K562 (cell line): ENCODE measurements around the gene INPP5D. TPM values are rescaled to one million over a fixed set of nuclear protein-coding genes. Genes with fewer than 3 reads are reported as not detected.
A peak's percentile ranks its signal among the peaks of the same experiment; 100 is the strongest.

ENCODE experiments used
- CBFA2T2 ChIP-seq: fragments of 450-650 bp; conservative IDR thresholded peaks from 2 replicates; pipeline ENCODE4 v1.6.1; 2017; ENCODE audit warnings: mild to moderate bottlenecking
- CTBP1 ChIP-seq: fragments of 450-650 bp; IDR thresholded peaks from 2 replicates; pipeline ENCODE4 v1.6.1; 2016; ENCODE audit warnings: borderline replicate concordance
- ESRRA ChIP-seq: fragments of 450-650 bp; IDR thresholded peaks from 2 replicates; pipeline ENCODE4 v1.6.1; 2014; ENCODE audit warnings: low read depth, mild to moderate bottlenecking, moderate library complexity, borderline replicate concordance
- FOSL1 ChIP-seq: fragments of 200-800 bp; sonication (Bioruptor generic); conservative IDR thresholded peaks from 2 replicates; pipeline ENCODE4 v1.6.1; 2016; ENCODE audit warnings: missing genetic modification characterization, missing compliant biosample characterization
- GATAD2A ChIP-seq: fragments of 450-650 bp; IDR thresholded peaks from 2 replicates; pipeline ENCODE4 v1.6.1; 2017
- HDAC2 ChIP-seq: fragments of 450-650 bp; IDR thresholded peaks from 2 replicates; pipeline ENCODE4 v1.6.1; 2016; ENCODE audit warnings: mild to moderate bottlenecking
- MECOM ChIP-seq: fragments of 250-450 bp; sonication (Bioruptor Pico); IDR thresholded peaks from 2 replicates; pipeline ENCODE4 v1.8.0; 2022; ENCODE audit warnings: inconsistent platforms
- MTA3 ChIP-seq: fragments of 450-650 bp; formaldehyde crosslinking; IDR thresholded peaks from 2 replicates; pipeline ENCODE4 v1.6.1; 2017; ENCODE audit warnings: mild to moderate bottlenecking, borderline replicate concordance
- NFIX ChIP-seq: fragments of 250-450 bp; sonication (Bioruptor Pico); IDR thresholded peaks from 2 replicates; pipeline ENCODE4 v1.4.0; 2020; ENCODE audit warnings: low read depth, mild to moderate bottlenecking, moderate library complexity
- PRPF4 ChIP-seq: fragments of 200-400 bp; formaldehyde crosslinking; IDR thresholded peaks from one replicate; pipeline ENCODE4 v1.6.1; 2017; ENCODE audit warnings: low read length, low read depth, mild to moderate bottlenecking; ENCODE audit not compliant: insufficient read depth, poor library complexity, severe bottlenecking
- THRAP3 ChIP-seq: fragments of 450-650 bp; IDR thresholded peaks from 2 replicates; pipeline ENCODE4 v1.6.1; 2016; ENCODE audit warnings: mild to moderate bottlenecking, inconsistent platforms, borderline replicate concordance
- ZNF311 ChIP-seq: fragments of 250-450 bp; sonication (Bioruptor Pico); IDR thresholded peaks from 2 replicates; pipeline ENCODE4 v1.4.0; 2020; ENCODE audit warnings: mild to moderate bottlenecking, moderate library complexity
- polyA plus RNA-seq, 8 experiments: library from polyadenylated mRNA; depleted of rRNA in 4 of 8; stranded (reverse) in 5 of 8; unstranded in 3 of 8; fragments of >200 nt; fragmentation: Nextera tagmentation in 2 of 8; fragmentation: Illumina TruSeq in 1 of 8; extraction: Ambion mirVana in 2 of 8; extraction: Trizol in 1 of 8; gene quantifications; 2 replicates each; pipeline versions ENCODE4 v1.2.1 to v1.2.3, GENCODE V29; 2011 to 2014; ENCODE audit warnings: inconsistent platforms in 1 of 8, missing spikeins in 1 of 8
- total RNA-seq, 7 experiments: library from RNA; depleted of rRNA in 6 of 7; stranded (reverse); fragments of >200 nt in 6 of 7; fragmentation: Illumina TruSeq in 2 of 7; extraction: Trizol in 2 of 7; gene quantifications; 2 replicates each; pipeline versions ENCODE4 v1.2.1 to v1.2.3, GENCODE V29; 2011 to 2021; ENCODE audit warnings: low replicate concordance in 1 of 7
- TF ChIP-seq, protein P1 (sequence below): fragments of 200-800 bp; sonication (Bioruptor generic); IDR thresholded peaks from 2 replicates; pipeline ENCODE4 v1.6.1; 2017; ENCODE audit warnings: missing genetic modification characterization, missing compliant biosample characterization
- TF ChIP-seq, protein P2 (sequence below): fragments of 250-450 bp; sonication (Bioruptor Pico); IDR thresholded peaks from 2 replicates; pipeline ENCODE4 v1.4.0; 2020; ENCODE audit warnings: mild to moderate bottlenecking, moderate library complexity, borderline replicate concordance
- TF ChIP-seq, protein P3 (sequence below): fragments of 250-450 bp; sonication (Bioruptor Pico); IDR thresholded peaks from 2 replicates; pipeline ENCODE4 v1.4.0; 2020
- TF ChIP-seq, protein P4 (sequence below): fragments of 250-450 bp; sonication (Bioruptor Pico); IDR thresholded peaks from 2 replicates; pipeline ENCODE4 v1.4.0; 2020; ENCODE audit warnings: borderline replicate concordance

The INPP5D gene
- total and polyA plus RNA-seq, 9 of the 15 experiments (the other 6 are each of a cell fraction or from before 2014, with no cell fraction given) = 0.55 to 6.2 (median 2.2) TPM

DNA sequence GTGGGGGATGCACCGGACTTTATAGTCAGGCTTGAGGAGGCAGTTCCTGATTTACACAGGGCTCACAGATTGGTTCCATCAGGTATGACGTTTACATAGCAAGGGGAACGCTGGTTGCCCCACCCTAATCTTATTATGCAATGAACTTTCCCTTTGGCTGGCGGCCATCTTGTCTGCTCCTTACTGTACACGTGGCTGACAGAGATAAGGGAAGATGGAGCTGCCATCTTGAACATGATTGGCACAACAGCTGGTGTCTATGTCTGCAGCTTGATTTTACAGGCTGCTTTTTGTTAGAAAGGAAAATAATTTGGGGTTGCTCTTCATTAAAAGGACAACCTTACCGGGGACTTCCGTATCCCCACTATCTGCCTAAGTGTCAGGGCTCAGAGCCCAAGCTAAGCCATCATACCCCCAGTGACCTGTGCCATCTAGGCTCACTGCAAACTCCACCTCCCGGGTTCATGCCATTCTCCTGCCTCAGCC, 157.8 kb downstream of the INPP5D start (continued):
- TF ChIP-seq CTBP1 (0 out of 2 replicates have a peak, but pooled peaks have one; percentile 17), ZNF311 (0 out of 2 replicates have a peak, but pooled peaks have one; percentile 58), MTA3 (no peak), GATAD2A (0 out of 2 replicates have a peak, but pooled peaks have one; percentile 17), FOSL1 (tag) (peak; percentile 21; the same call in 1 of the 2 replicates), THRAP3 (no peak), NFIX (no peak), ESRRA (no peak), CBFA2T2 (peak; percentile 76), MECOM (CRISPR knock-in tag) (peak; percentile 79), PRPF4 (no peak), HDAC2 (no peak)
- TF ChIP-seq, protein P1, sequence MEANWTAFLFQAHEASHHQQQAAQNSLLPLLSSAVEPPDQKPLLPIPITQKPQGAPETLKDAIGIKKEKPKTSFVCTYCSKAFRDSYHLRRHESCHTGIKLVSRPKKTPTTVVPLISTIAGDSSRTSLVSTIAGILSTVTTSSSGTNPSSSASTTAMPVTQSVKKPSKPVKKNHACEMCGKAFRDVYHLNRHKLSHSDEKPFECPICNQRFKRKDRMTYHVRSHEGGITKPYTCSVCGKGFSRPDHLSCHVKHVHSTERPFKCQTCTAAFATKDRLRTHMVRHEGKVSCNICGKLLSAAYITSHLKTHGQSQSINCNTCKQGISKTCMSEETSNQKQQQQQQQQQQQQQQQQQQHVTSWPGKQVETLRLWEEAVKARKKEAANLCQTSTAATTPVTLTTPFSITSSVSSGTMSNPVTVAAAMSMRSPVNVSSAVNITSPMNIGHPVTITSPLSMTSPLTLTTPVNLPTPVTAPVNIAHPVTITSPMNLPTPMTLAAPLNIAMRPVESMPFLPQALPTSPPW (CRISPR knock-in tag) = peak; percentile 87
- TF ChIP-seq, protein P2, sequence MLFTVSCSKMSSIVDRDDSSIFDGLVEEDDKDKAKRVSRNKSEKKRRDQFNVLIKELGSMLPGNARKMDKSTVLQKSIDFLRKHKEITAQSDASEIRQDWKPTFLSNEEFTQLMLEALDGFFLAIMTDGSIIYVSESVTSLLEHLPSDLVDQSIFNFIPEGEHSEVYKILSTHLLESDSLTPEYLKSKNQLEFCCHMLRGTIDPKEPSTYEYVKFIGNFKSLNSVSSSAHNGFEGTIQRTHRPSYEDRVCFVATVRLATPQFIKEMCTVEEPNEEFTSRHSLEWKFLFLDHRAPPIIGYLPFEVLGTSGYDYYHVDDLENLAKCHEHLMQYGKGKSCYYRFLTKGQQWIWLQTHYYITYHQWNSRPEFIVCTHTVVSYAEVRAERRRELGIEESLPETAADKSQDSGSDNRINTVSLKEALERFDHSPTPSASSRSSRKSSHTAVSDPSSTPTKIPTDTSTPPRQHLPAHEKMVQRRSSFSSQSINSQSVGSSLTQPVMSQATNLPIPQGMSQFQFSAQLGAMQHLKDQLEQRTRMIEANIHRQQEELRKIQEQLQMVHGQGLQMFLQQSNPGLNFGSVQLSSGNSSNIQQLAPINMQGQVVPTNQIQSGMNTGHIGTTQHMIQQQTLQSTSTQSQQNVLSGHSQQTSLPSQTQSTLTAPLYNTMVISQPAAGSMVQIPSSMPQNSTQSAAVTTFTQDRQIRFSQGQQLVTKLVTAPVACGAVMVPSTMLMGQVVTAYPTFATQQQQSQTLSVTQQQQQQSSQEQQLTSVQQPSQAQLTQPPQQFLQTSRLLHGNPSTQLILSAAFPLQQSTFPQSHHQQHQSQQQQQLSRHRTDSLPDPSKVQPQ = no peak
- TF ChIP-seq, protein P3, sequence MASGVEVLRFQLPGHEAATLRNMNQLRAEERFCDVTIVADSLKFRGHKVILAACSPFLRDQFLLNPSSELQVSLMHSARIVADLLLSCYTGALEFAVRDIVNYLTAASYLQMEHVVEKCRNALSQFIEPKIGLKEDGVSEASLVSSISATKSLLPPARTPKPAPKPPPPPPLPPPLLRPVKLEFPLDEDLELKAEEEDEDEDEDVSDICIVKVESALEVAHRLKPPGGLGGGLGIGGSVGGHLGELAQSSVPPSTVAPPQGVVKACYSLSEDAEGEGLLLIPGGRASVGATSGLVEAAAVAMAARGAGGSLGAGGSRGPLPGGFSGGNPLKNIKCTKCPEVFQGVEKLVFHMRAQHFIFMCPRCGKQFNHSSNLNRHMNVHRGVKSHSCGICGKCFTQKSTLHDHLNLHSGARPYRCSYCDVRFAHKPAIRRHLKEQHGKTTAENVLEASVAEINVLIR (CRISPR knock-in tag) = peak; percentile 46; the same call in 1 of the 2 replicates
- TF ChIP-seq, protein P4, sequence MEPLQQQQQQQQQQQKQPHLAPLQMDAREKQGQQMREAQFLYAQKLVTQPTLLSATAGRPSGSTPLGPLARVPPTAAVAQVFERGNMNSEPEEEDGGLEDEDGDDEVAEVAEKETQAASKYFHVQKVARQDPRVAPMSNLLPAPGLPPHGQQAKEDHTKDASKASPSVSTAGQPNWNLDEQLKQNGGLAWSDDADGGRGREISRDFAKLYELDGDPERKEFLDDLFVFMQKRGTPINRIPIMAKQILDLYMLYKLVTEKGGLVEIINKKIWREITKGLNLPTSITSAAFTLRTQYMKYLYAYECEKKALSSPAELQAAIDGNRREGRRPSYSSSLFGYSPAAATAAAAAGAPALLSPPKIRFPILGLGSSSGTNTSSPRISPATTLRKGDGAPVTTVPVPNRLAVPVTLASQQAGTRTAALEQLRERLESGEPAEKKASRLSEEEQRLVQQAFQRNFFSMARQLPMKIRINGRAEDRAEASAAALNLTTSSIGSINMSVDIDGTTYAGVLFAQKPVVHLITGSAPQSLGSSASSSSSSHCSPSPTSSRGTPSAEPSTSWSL (CRISPR knock-in tag) = no peak
